GM21528 (cell line): ENCODE results near the gene CASP5.
"Not testable (repeated sequence)": the region's sequence is repeated elsewhere in the genome, so short reads cannot be mapped to it uniquely, and the experiment has no call there.

Experiments
- ATAC-seq: cut with Tn5 transposase; IDR thresholded peaks from one replicate; pipeline ENCODE4 v1.9.1; 2021; ENCODE audit warnings: mild to moderate bottlenecking, moderate library complexity; ENCODE audit not compliant: unreplicated experiment, low FRiP score

Gene CASP5

GRCh38 chr11:105034388-105034787, 11.4 kb upstream of the CASP5 start:
- not testable (repeated sequence) for ATAC-seq

- no peak for ATAC-seq
Observed at GRCh38 chr11:105033781-105034180, 10.8 kb upstream of the CASP5 start.

GRCh38 chr11:105033343-105033742, 10.4 kb upstream of the CASP5 start:
- ATAC-seq, result no peak

GRCh38 chr11:105032495-105032894, 9.5 kb upstream of the CASP5 start:
- no peak for ATAC-seq

GRCh38 chr11:105027678-105028077, 4.7 kb upstream of the CASP5 start:
- no peak for ATAC-seq

- ATAC-seq, result no peak
Observed at GRCh38 chr11:105024394-105024793, 1.4 kb upstream of the CASP5 start.

GRCh38 chr11:105022527-105022926, 441 bp downstream of the CASP5 start:
- ATAC-seq, result no peak

DNA sequence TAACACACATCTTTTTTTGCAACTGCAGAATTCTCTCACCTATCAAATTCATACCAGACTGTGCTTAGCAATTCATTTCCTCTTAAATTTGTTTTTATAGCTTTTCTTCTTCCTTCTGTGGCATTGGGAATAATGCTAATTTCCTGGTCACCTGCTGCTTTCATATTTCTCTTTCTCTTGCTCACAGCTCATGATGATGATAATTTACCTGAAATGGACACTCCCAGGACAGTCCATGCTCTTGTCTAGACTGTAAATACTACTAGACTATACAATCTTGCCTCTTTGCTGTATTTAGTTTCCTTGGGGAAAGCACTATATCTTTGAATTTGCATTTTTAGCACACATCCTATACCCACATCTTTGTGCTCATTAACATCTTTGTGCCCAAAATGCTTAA, 15.5 kb downstream of the CASP5 start:
- ATAC-seq, result no peak

- no peak for ATAC-seq
Observed at GRCh38 chr11:105005451-105005845, 17.5 kb downstream of the CASP5 start.

DNA sequence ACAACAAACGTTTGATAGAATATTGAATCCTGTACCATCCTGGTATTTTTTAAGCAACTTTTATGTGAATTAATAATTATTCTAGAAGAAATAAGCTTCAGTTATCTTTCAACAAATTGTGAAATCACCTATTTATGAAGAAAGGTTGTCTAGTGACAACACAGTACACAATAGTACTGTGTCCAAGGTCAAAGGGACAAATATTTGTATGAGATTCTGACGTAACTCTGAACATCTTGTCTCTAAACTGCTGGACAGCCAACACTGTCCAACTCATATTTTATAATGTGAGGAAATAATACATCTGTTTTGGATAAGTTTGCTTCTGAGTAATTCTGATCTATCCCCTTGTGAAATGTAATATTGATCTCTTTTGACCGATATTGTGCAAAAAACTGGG, 18.9 kb downstream of the CASP5 start:
- no peak for ATAC-seq

DNA sequence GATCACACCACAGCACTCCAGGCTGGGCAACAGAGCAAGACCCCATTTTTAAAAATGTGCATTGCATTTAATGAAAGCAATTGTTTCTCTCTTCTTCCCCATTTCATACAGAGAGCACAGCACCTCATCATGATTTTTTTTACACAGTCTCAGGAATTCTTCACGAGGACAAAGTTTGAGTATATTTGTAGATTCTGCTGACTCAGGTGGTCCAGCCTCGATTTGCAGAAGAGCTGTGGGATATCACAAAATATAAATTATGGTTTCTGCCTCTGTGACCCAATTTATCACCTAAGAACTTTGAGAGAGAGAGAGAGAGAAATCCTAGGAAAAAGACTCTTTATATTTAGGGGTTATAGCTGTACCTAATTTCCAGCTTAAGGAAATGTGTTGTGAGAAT, 19.8 kb downstream of the CASP5 start:
- ATAC-seq, result no peak

- ATAC-seq, result peak; percentile 89
Observed at GRCh38 chr11:105000797-105001196, 22.2 kb downstream of the CASP5 start.

GRCh38 chr11:105000167-105000566, 22.8 kb downstream of the CASP5 start:
- no peak for ATAC-seq

- ATAC-seq, result no peak
Observed at GRCh38 chr11:104999721-105000120, 23.2 kb downstream of the CASP5 start.

GRCh38 chr11:104997288-104997687, 25.7 kb downstream of the CASP5 start:
- no peak for ATAC-seq

DNA sequence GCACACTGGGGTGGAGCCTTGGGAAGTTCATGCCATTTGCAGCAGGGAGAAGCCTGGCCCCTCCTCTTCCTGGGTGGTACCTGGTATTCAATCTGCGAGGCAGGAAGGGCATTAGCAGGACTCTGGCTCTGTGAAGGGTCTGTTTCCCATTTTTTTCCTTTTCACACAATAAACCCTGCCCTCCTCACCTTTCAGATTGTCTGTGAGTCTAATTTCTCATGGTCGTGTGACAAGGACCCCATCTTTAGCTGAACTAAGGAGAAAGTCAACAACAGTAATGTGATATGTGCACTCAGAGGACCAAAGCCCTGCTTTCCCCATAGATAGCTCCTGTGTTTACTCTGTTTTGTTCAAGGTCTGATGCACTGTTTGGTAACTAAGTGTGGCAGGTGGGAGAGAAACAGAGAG, 28.0 kb downstream of the CASP5 start:
- no peak for ATAC-seq

GRCh38 chr11:104992781-104993180, 30.2 kb downstream of the CASP5 start:
- ATAC-seq, result no peak

GRCh38 chr11:104991994-104992393, 31.0 kb downstream of the CASP5 start:
- ATAC-seq, result no peak

DNA sequence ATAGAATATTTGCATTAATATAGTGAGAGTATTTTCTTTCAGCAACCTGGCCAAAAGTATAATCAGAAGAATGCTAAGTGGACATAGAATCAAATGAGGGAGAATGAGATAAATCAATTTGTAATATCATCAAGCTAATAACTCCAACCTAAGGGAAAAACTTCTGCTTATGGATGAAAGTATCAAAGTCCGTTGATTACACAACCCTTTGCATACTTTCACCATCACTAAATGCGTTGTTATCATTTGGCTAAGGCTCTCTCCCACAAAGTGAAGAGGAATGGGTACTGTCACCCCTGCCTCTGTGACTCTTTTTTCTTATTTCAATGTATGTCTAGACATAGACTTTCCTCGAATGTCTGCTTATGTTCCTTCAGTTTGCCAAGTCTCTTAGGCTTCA, 38.2 kb downstream of the CASP5 start:
- no peak for ATAC-seq

- no peak for ATAC-seq
Observed at GRCh38 chr11:104979839-104980238, 43.1 kb downstream of the CASP5 start.

GRCh38 chr11:104973616-104974015, 49.4 kb downstream of the CASP5 start:
- no peak for ATAC-seq

DNA sequence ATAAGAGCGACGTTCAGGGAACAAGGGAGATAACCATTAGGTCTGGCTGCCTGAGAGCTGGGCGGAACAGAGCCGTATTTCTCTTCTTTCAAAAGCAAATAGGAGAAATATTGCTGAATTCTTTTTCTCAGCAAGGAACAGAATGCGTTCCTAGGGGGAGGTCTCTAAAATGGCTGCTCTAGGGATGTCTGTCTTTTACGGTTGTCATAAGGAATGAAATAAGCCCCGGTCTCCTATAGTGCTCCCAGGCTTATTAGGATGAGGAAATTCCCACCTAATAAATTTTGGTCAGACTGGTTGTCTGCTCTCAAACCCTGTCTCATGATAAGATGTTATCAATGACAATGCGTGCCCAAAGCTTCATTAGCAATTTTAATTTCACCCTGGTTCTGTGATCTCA, 50.0 kb downstream of the CASP5 start:
- not testable (repeated sequence) for ATAC-seq

DNA sequence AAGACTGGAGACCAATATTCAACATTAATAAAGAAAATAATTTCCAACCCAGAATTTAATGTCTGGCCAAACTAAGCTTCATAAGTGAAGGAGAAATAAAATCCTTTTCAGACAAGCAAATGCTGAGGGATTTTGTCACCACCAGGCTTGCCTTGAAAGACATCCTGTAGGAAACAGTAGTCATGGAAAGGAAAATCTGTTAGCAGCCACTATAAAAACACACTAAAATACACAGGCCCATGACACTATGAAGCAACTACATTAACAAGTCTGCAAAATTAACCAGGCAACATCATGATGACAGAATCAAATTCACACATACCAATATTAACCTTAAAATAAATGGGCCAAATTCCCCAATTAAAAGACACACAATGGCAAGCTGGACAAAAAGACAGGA, 52.2 kb downstream of the CASP5 start:
- ATAC-seq, result no peak
